CD14-positive monocyte (primary cell): ENCODE results near the gene KRTAP4-7. TPM values are rescaled to one million over a fixed set of nuclear protein-coding genes. Genes with fewer than 3 reads are reported as not detected.
"Not testable (repeated sequence)": the region's sequence is repeated elsewhere in the genome, so short reads cannot be mapped to it uniquely, and the experiment has no call there.

Experiments
- DNase-seq, 3 donors: peaks; one replicate each; pipeline ENCODE4 v3.0.0-alpha.2; 2011 to 2022
- H2AFZ ChIP-seq: 2 replicates; pipeline ENCODE4 v1.6.0; 2012; ENCODE audit warnings: mild to moderate bottlenecking, low read depth, low read length, inconsistent platforms; ENCODE audit not compliant: insufficient read depth, poor library complexity, severe bottlenecking
- H3K27ac ChIP-seq, 2 donors: 1 replicate in 1 of 2; 2 replicates in 1 of 2; pipeline ENCODE4 v1.5.1; 2012 to 2013; ENCODE audit warnings: low read length in 2 of 2, control low read depth in 1 of 2, inconsistent platforms in 1 of 2, low read depth in 1 of 2, mild to moderate bottlenecking in 1 of 2
- H3K27me3 ChIP-seq, 2 donors: one replicate each; pipeline versions ENCODE4 v1.6.0 to v1.6.1; 2011 to 2013; ENCODE audit warnings: low read length in 2 of 2; ENCODE audit not compliant: control insufficient read depth in 2 of 2, insufficient read depth in 2 of 2
- H3K36me3 ChIP-seq, 2 donors: replicated peaks in 1 of 2; 1 replicate in 1 of 2; 2 replicates in 1 of 2; pipeline versions ENCODE4 v1.5.1 to v1.6.1; 2012 to 2013; ENCODE audit warnings: low read length in 2 of 2, control low read depth in 1 of 2, inconsistent platforms in 1 of 2, mild to moderate bottlenecking in 1 of 2; ENCODE audit not compliant: insufficient read depth in 2 of 2, control insufficient read depth in 1 of 2
- H3K4me1 ChIP-seq, 2 donors: 1 replicate in 1 of 2; 2 replicates in 1 of 2; pipeline versions ENCODE4 v1.5.1 to v1.6.1; 2012 to 2013; ENCODE audit warnings: low read length in 2 of 2, control low read depth in 1 of 2, inconsistent platforms in 1 of 2, mild to moderate bottlenecking in 1 of 2, moderate library complexity in 1 of 2; ENCODE audit not compliant: insufficient read depth in 2 of 2, control insufficient read depth in 1 of 2
- H3K4me2 ChIP-seq: replicated peaks from 2 replicates; pipeline ENCODE3; 2012; ENCODE audit warnings: low read length, moderate library complexity, mild to moderate bottlenecking; ENCODE audit not compliant: poor library complexity, severe bottlenecking; ENCODE audit errors: extremely low read depth
- H3K4me3 ChIP-seq, 3 experiments: fragments of 200-600 bp in 1 of 3; sonication (generic) in 1 of 3; replicated peaks in 1 of 3; 1 replicate in 2 of 3; 2 replicates in 1 of 3; pipeline ENCODE4 v1.5.1; 2011 to 2013; ENCODE audit warnings: low read length in 3 of 3, mild to moderate bottlenecking in 3 of 3, control low read depth in 2 of 3, low read depth in 2 of 3, inconsistent platforms in 1 of 3, moderate library complexity in 1 of 3
- H3K79me2 ChIP-seq: 2 replicates; pipeline ENCODE4 v1.6.0; 2012; ENCODE audit warnings: mild to moderate bottlenecking, control low read depth, inconsistent platforms, low read length, moderate library complexity; ENCODE audit not compliant: insufficient read depth
- H3K9ac ChIP-seq: 2 replicates; pipeline ENCODE4 v1.6.0; 2017; ENCODE audit warnings: low read length, mild to moderate bottlenecking; ENCODE audit not compliant: insufficient read depth, poor library complexity, severe bottlenecking
- H3K9me3 ChIP-seq, 2 donors: replicated peaks in 1 of 2; 1 replicate in 1 of 2; 2 replicates in 1 of 2; pipeline versions ENCODE4 v1.5.1 to v1.6.1; 2012 to 2013; ENCODE audit warnings: low read length in 2 of 2, control low read depth in 1 of 2; ENCODE audit not compliant: control insufficient read depth in 1 of 2, insufficient read depth in 1 of 2
- H4K20me1 ChIP-seq: 2 replicates; pipeline ENCODE4 v1.6.0; 2012; ENCODE audit warnings: mild to moderate bottlenecking, low read length, control low read depth, moderate library complexity; ENCODE audit not compliant: insufficient read depth
- H3K27ac Mint-ChIP-seq, 7 donors: one replicate each; pipeline ENCODE4 v1.8.0; 2020; ENCODE audit warnings: mild to moderate bottlenecking in 7 of 7, mixed read lengths in 7 of 7, moderate library complexity in 6 of 7, inconsistent platforms in 2 of 7
- H3K27me3 Mint-ChIP-seq, 3 donors: one replicate each; pipeline ENCODE4 v1.8.0; 2021 to 2022; ENCODE audit warnings: low read depth in 3 of 3, mild to moderate bottlenecking in 3 of 3, mixed read lengths in 3 of 3, moderate library complexity in 3 of 3, inconsistent platforms in 1 of 3
- H3K36me3 Mint-ChIP-seq, 2 donors: one replicate each; pipeline ENCODE4 v1.8.0; 2020; ENCODE audit warnings: mixed read lengths in 2 of 2, inconsistent platforms in 1 of 2, mild to moderate bottlenecking in 1 of 2
- H3K4me1 Mint-ChIP-seq: one replicate; pipeline ENCODE4 v1.8.0; 2020; ENCODE audit warnings: mild to moderate bottlenecking, mixed read lengths
- H3K4me3 Mint-ChIP-seq, 2 donors: one replicate each; pipeline ENCODE4 v1.8.0; 2020; ENCODE audit warnings: mild to moderate bottlenecking in 2 of 2, mixed read lengths in 2 of 2, moderate library complexity in 1 of 2
- H3K9me3 Mint-ChIP-seq, 7 donors: one replicate each; pipeline ENCODE4 v1.8.0; 2020 to 2022; ENCODE audit warnings: mixed read lengths in 7 of 7, mild to moderate bottlenecking in 6 of 7, moderate library complexity in 6 of 7, inconsistent platforms in 2 of 7
- WGBS: methylation state at CpG from one replicate; pipeline ENCODE4 v1.1.5; 2013; ENCODE audit warnings: missing lambda C conversion rate; ENCODE audit not compliant: insufficient coverage; 5-methylcytosine and 5-hydroxymethylcytosine counted together
- intact Hi-C, 2 donors: fragments of 100-400 bp; cut with micrococcal nuclease; formaldehyde crosslinking; loops; one replicate each; pipeline versions ENCODE4 v1.15.0 to v1.15.1; 2023
- polyA plus RNA-seq, 3 donors: library from polyadenylated mRNA; depleted of rRNA in 1 of 3; unstranded in 2 of 3; stranded (reverse) in 1 of 3; fragments of 300-500 nt in 2 of 3; fragments of >200 nt in 1 of 3; fragmentation: Illumina TruSeq in 2 of 3; gene quantifications; 1 replicate in 2 of 3; 2 replicates in 1 of 3; pipeline ENCODE4 v1.2.3, GENCODE V29; 2012 to 2021
- TF ChIP-seq, protein P1 (sequence below): fragments of 200-600 bp; IDR thresholded peaks from one replicate; pipeline ENCODE4 v1.8.0; 2022; ENCODE audit warnings: antibody characterized with exemption, mild to moderate bottlenecking

The KRTAP4-7 gene
- polyA plus RNA-seq, 3 donors, result not detected

- WGBS, result 100% methylated on average over 1 of the region's 4 CpGs
- peaks cover 24% of the 10 kb centered on the region for H3K4me1 Mint-ChIP-seq
Measured at GRCh38 chr17:41118721-41119120, 34.8 kb downstream of the KRTAP4-7 start.

GRCh38 chr17:41119696-41120690, 36.0 kb downstream of the KRTAP4-7 start:
- DNase-seq, result peak; percentile 8 to 38 (median 26)
- H3K27ac ChIP-seq, H3K9ac ChIP-seq, H4K20me1 ChIP-seq, H3K4me2 ChIP-seq, H3K9me3 ChIP-seq, H3K36me3 ChIP-seq, H3K27me3 Mint-ChIP-seq, H3K79me2 ChIP-seq, H3K9me3 Mint-ChIP-seq, H2AFZ ChIP-seq, H3K36me3 Mint-ChIP-seq, intact Hi-C loops, H3K27me3 ChIP-seq: not testable (repeated sequence)
- Mint-ChIP-seq H3K4me3 (peak overlapping the region in 1 of 2 donors; percentile 60), H3K27ac (peak overlapping the region in 2 of 7 donors; percentile 14 to 60), H3K4me1 (peaks cover 24% of the 10 kb centered on the region)
- WGBS, result no CpG with 5 or more reads among the region's 11 CpGs
- peak overlapping the region in 1 of 3 experiments; percentile 17 for H3K4me3 ChIP-seq
- peaks cover 14 to 21% of the 10 kb centered on the region in 2 donors for H3K4me1 ChIP-seq

More at GRCh38 chr17:41118721-41119120, 34.8 kb downstream of the KRTAP4-7 start:
- Histone ChIP-seq H2AFZ (no peak overlapping the region), H3K4me1 (peaks cover 14 to 21% of the 10 kb centered on the region in 2 donors), H3K79me2 (no peaks in the 10 kb centered on the region), H3K4me3 (no peak overlapping the region), H3K9ac (no peak overlapping the region), H3K9me3 (no peaks in the 10 kb centered on the region), H3K27ac (no peak overlapping the region), H3K36me3 (no peaks in the 10 kb centered on the region), H3K27me3 (no peaks in the 10 kb centered on the region), H3K4me2 (no peak overlapping the region), H4K20me1 (no peaks in the 10 kb centered on the region)
- H3K27ac Mint-ChIP-seq, result no peak overlapping the region
- intact Hi-C loops, result no loop called here
- no peak for DNase-seq
- no peak overlapping the region for H3K4me3 Mint-ChIP-seq
- peaks cover 0 to 8% (median 0%) of the 10 kb centered on the region in 7 donors for H3K9me3 Mint-ChIP-seq
- H3K27me3 Mint-ChIP-seq, result peaks cover 0 to 4% (median 0%) of the 10 kb centered on the region in 3 donors
- no peaks in the 10 kb centered on the region for H3K36me3 Mint-ChIP-seq
- TF ChIP-seq, protein P1, sequence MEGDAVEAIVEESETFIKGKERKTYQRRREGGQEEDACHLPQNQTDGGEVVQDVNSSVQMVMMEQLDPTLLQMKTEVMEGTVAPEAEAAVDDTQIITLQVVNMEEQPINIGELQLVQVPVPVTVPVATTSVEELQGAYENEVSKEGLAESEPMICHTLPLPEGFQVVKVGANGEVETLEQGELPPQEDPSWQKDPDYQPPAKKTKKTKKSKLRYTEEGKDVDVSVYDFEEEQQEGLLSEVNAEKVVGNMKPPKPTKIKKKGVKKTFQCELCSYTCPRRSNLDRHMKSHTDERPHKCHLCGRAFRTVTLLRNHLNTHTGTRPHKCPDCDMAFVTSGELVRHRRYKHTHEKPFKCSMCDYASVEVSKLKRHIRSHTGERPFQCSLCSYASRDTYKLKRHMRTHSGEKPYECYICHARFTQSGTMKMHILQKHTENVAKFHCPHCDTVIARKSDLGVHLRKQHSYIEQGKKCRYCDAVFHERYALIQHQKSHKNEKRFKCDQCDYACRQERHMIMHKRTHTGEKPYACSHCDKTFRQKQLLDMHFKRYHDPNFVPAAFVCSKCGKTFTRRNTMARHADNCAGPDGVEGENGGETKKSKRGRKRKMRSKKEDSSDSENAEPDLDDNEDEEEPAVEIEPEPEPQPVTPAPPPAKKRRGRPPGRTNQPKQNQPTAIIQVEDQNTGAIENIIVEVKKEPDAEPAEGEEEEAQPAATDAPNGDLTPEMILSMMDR, result no peak
